CD4-positive, alpha-beta T cell treated with Interleukin-17A for 1 hour (primary cell): ENCODE results near the gene ROR1.

Experiments used
- DNase-seq: peaks from one replicate; pipeline ENCODE4 v3.0.0-alpha.2; 2020

ROR1 gene

GRCh38 chr1:63859480-63860275 lies 85.9 kb downstream of the ROR1 start:
- DNase-seq = no peak

GRCh38 chr1:63861052-63861691 lies 87.4 kb downstream of the ROR1 start:
- no peak for DNase-seq

- DNase-seq = no peak
These were observed 89.3 kb downstream of the ROR1 start for GRCh38 chr1:63863145-63863544.

- no peak for DNase-seq
These were observed 90.4 kb downstream of the ROR1 start for GRCh38 chr1:63864224-63864641.

- DNase-seq = no peak
These were observed 91.7 kb downstream of the ROR1 start for GRCh38 chr1:63865561-63865960.

- no peak for DNase-seq
These were observed 92.3 kb downstream of the ROR1 start for GRCh38 chr1:63866084-63866483.

GRCh38 chr1:63867429-63868176 lies 93.8 kb downstream of the ROR1 start:
- DNase-seq = no peak

- DNase-seq = no peak
These were observed 94.5 kb downstream of the ROR1 start for GRCh38 chr1:63868268-63868781.

- DNase-seq = no peak
These were observed 96.3 kb downstream of the ROR1 start for GRCh38 chr1:63870152-63870551.

- DNase-seq = no peak
These were observed 97.6 kb downstream of the ROR1 start for GRCh38 chr1:63871463-63871862.

- DNase-seq = no peak
These were observed 99.9 kb downstream of the ROR1 start for GRCh38 chr1:63873751-63874150.

- DNase-seq = no peak
These were observed 100.6 kb downstream of the ROR1 start for GRCh38 chr1:63874278-63874880.

- no peak for DNase-seq
These were observed 101.8 kb downstream of the ROR1 start for GRCh38 chr1:63875636-63876035.

GRCh38 chr1:63877021-63877767 lies 103.4 kb downstream of the ROR1 start:
- no peak for DNase-seq

- DNase-seq = no peak
These were observed 104.0 kb downstream of the ROR1 start for GRCh38 chr1:63877816-63878215.

GRCh38 chr1:63878932-63879331 lies 105.1 kb downstream of the ROR1 start:
- no peak for DNase-seq

- DNase-seq = no peak
These were observed 107.2 kb downstream of the ROR1 start for GRCh38 chr1:63880958-63881576.

GRCh38 chr1:63882048-63882704 lies 108.4 kb downstream of the ROR1 start:
- DNase-seq = no peak

- no peak for DNase-seq
These were observed 109.8 kb downstream of the ROR1 start for GRCh38 chr1:63883494-63884235.

- no peak for DNase-seq
These were observed 110.7 kb downstream of the ROR1 start for GRCh38 chr1:63884486-63884885.

- no peak for DNase-seq
These were observed 112.1 kb downstream of the ROR1 start for GRCh38 chr1:63885899-63886298.
